HCT116 (cell line): Measurements from ENCODE around the gene VWA5B1. TPM values are rescaled to one million over a fixed set of nuclear protein-coding genes. Genes with fewer than 3 reads are reported as not detected.

Source experiments
- ATAC-seq: fragments of 200-7000 bp; cut with Tn5 transposase; 2 replicates; pipeline ENCODE4 v1.9.1; 2020; ENCODE audit warnings: mild to moderate bottlenecking, moderate library complexity
- BruUV-seq: library from RNA; stranded (reverse); fragments of 400-500 nt; replicated peaks from 2 replicates; lab custom pipeline; 2021; lab: Mats Ljungman, UMichigan
- CTCF ChIA-PET: fragments of 300-600 bp; sonication (Branson Sonifier 250); formaldehyde crosslinking; loops from one replicate; lab custom pipeline; 2021; ENCODE audit warnings: antibody characterized with exemption; lab: Charles Lee
- POLR2A ChIA-PET: fragments of 300-600, 350-600 bp; sonication (Branson Sonifier 250); formaldehyde crosslinking; loops from one replicate; lab custom pipeline; 2021; ENCODE audit warnings: antibody characterized with exemption; lab: Charles Lee
- RAD21 ChIA-PET, 2 experiments: fragments of 300-600 bp; sonication (Branson Sonifier 250); formaldehyde crosslinking; loops; one replicate each; lab custom pipeline; 2023; ENCODE audit warnings: low total read pairs in 2 of 2; ENCODE audit not compliant: uncharacterized antibody in 2 of 2, unreplicated experiment in 2 of 2, low non-redundant PET in 1 of 2; lab: Charles Lee
- DNase-seq: peaks from one replicate; pipeline ENCODE4 v3.0.0-alpha.2; 2010; ENCODE audit warnings: low read depth, low spot score
- H2AFZ ChIP-seq: fragments of 200-600 bp; shearing (Covaris generic), sonication (generic); 2 replicates; pipeline ENCODE4 v1.6.1; 2017; ENCODE audit warnings: low read depth, mixed run types, mixed read lengths, antibody characterized with exemption, low read length; ENCODE audit not compliant: poor library complexity, severe bottlenecking
- H3K27ac ChIP-seq: 2 replicates; pipeline ENCODE4 v1.5.1; 2012; ENCODE audit warnings: low read depth, low read length
- H3K27me3 ChIP-seq: fragments of 200-600 bp; sonication (generic); 2 replicates; pipeline ENCODE4 v1.6.1; 2016; ENCODE audit warnings: mixed run types, low read length, mixed read lengths; ENCODE audit not compliant: insufficient read depth
- H3K36me3 ChIP-seq, 2 experiments: fragments of 200-500 bp in 1 of 2; fragments of 200-600 bp in 1 of 2; sonication (Bioruptor generic) in 1 of 2; sonication (generic) in 1 of 2; 2 replicates each; pipeline versions ENCODE4 v1.5.1 to v1.6.1; 2014 to 2016; ENCODE audit warnings: low read length in 2 of 2, inconsistent platforms in 1 of 2, mixed read lengths in 1 of 2, mixed run types in 1 of 2; ENCODE audit not compliant: insufficient read depth in 2 of 2, control insufficient read depth in 1 of 2
- H3K4me1 ChIP-seq, 2 experiments: fragments of 200-600 bp in 1 of 2; sonication (generic) in 1 of 2; 2 replicates each; pipeline versions ENCODE4 v1.5.1 to v1.6.1; 2012 to 2017; ENCODE audit warnings: low read length in 2 of 2, inconsistent platforms in 1 of 2, mild to moderate bottlenecking in 1 of 2, mixed read lengths in 1 of 2, mixed run types in 1 of 2, moderate library complexity in 1 of 2; ENCODE audit not compliant: insufficient read depth in 2 of 2, control insufficient read depth in 1 of 2
- H3K4me2 ChIP-seq: fragments of 200-600 bp; sonication (generic); 2 replicates; pipeline ENCODE4 v1.6.1; 2017; ENCODE audit warnings: mixed run types, low read length, mixed read lengths
- H3K4me3 ChIP-seq, 2 experiments: fragments of 200-600 bp in 1 of 2; sonication (generic) in 1 of 2; replicated peaks in 1 of 2; 2 replicates each; pipeline ENCODE4 v1.5.1; 2011 to 2016; ENCODE audit warnings: low read length in 2 of 2, control low read depth in 1 of 2, low read depth in 1 of 2, mild to moderate bottlenecking in 1 of 2, mixed read lengths in 1 of 2, mixed run types in 1 of 2
- H3K79me2 ChIP-seq: fragments of 200-600 bp; sonication (generic); 2 replicates; pipeline ENCODE4 v1.6.1; 2017; ENCODE audit warnings: mild to moderate bottlenecking, mixed run types, low read length, moderate library complexity, mixed read lengths; ENCODE audit not compliant: insufficient read depth
- H3K9ac ChIP-seq: fragments of 200-600 bp; sonication (generic); 2 replicates; pipeline ENCODE4 v1.6.1; 2016; ENCODE audit warnings: low read length, mixed read lengths
- H3K9me2 ChIP-seq: fragments of 200-600 bp; sonication (generic), shearing (Covaris generic); 2 replicates; pipeline ENCODE4 v1.6.1; 2017; ENCODE audit warnings: mixed run types, mild to moderate bottlenecking, moderate library complexity; ENCODE audit not compliant: insufficient read depth
- H3K9me3 ChIP-seq, 2 experiments: fragments of 200-500 bp in 1 of 2; fragments of 200-600 bp in 1 of 2; sonication (Bioruptor generic) in 1 of 2; sonication (generic) in 1 of 2; 2 replicates each; pipeline ENCODE4 v1.6.1; 2014 to 2017; ENCODE audit warnings: low read length in 2 of 2, mixed read lengths in 2 of 2, inconsistent platforms in 1 of 2, low read depth in 1 of 2, mild to moderate bottlenecking in 1 of 2, mixed run types in 1 of 2, moderate library complexity in 1 of 2; ENCODE audit not compliant: control insufficient read depth in 1 of 2, insufficient read depth in 1 of 2
- H4K20me1 ChIP-seq: fragments of 200-600 bp; sonication (generic), shearing (Covaris generic); 2 replicates; pipeline ENCODE4 v1.6.1; 2017; ENCODE audit warnings: mixed run types, mild to moderate bottlenecking, moderate library complexity; ENCODE audit not compliant: insufficient read depth
- CBX3 ChIP-seq: IDR thresholded peaks from 2 replicates; pipeline ENCODE4 v1.6.1; 2012; ENCODE audit warnings: low read depth
- EGR1 ChIP-seq: IDR thresholded peaks from 2 replicates; pipeline ENCODE4 v1.6.1; 2012; ENCODE audit warnings: low read depth
- EZH2 ChIP-seq: fragments of 200-600 bp; sonication (generic); IDR thresholded peaks from 2 replicates; pipeline ENCODE4 v1.6.1; 2017; ENCODE audit warnings: antibody characterized with exemption, mixed run types
- EZH2phosphoT487 ChIP-seq: fragments of 200-600 bp; IDR thresholded peaks from 2 replicates; pipeline ENCODE4 v1.6.1; 2018; ENCODE audit warnings: antibody characterized with exemption, borderline replicate concordance
- FOSL1 ChIP-seq: IDR thresholded peaks from 2 replicates; pipeline ENCODE4 v1.6.1; 2012; ENCODE audit warnings: low read depth
- JUND ChIP-seq: IDR thresholded peaks from 2 replicates; pipeline ENCODE4 v1.6.1; 2012
- MAX ChIP-seq: IDR thresholded peaks from 2 replicates; pipeline ENCODE4 v1.6.1; 2012
- POLR2AphosphoS5 ChIP-seq: IDR thresholded peaks from 2 replicates; pipeline ENCODE4 v1.6.1; 2011; ENCODE audit warnings: mild to moderate bottlenecking, low read depth, low read length, moderate library complexity
- RAD21 ChIP-seq: IDR thresholded peaks from 2 replicates; pipeline ENCODE4 v1.6.1; 2012; ENCODE audit warnings: low read depth, mild to moderate bottlenecking
- SIN3A ChIP-seq: IDR thresholded peaks from 2 replicates; pipeline ENCODE4 v1.6.1; 2012; ENCODE audit warnings: low read depth
- SP1 ChIP-seq: IDR thresholded peaks from 2 replicates; pipeline ENCODE4 v1.6.1; 2012; ENCODE audit warnings: low read depth
- TCF7L2 ChIP-seq: IDR thresholded peaks from 2 replicates; pipeline ENCODE4 v1.7.0; 2011; ENCODE audit warnings: borderline replicate concordance, inconsistent platforms; ENCODE audit not compliant: insufficient read depth, insufficient read length; ENCODE audit errors: extremely low read depth
- YY1 ChIP-seq: IDR thresholded peaks from 2 replicates; pipeline ENCODE4 v1.6.1; 2011; ENCODE audit warnings: low read length, low read depth, moderate library complexity, mild to moderate bottlenecking; ENCODE audit not compliant: insufficient replicate concordance; ENCODE audit errors: extremely low read depth
- ZFX ChIP-seq: fragments of 450-650 bp; IDR thresholded peaks from 2 replicates; pipeline ENCODE4 v1.6.1; 2017
- ZNF274 ChIP-seq: fragments of 200-500 bp; sonication (Bioruptor generic); IDR thresholded peaks from 2 replicates; pipeline ENCODE4 v1.6.1; 2014; ENCODE audit warnings: mild to moderate bottlenecking, low read depth, low read length, inconsistent platforms
- intact Hi-C: fragments of 100-400 bp; cut with micrococcal nuclease; formaldehyde crosslinking; loops from 2 replicates; pipeline ENCODE4 v1.10.0; 2022
- total RNA-seq: library from RNA; stranded (reverse); gene quantifications from one replicate; pipeline ENCODE4 v1.2.1, GENCODE V29; 2021; ENCODE audit not compliant: unreplicated experiment
- TF ChIP-seq, protein P1 (sequence below): IDR thresholded peaks from 2 replicates; pipeline ENCODE4 v1.6.1; 2012; ENCODE audit warnings: low read depth

The VWA5B1 gene
- total RNA-seq, 1 experiment from 2014 or later = not detected

- BruUV-seq = no TSS peak
- H3K9ac ChIP-seq = no peak overlapping the region
- no peaks in the 10 kb centered on the region for H3K9me2 ChIP-seq
- ChIA-PET POLR2A (interaction anchor here (0.6 kb wide), 1 partner anchor 331 kb away, joined by 3 read pairs; no protein-coding TSS in a partner anchor), RAD21 (no interaction called here)
- H3K4me1 ChIP-seq = peaks cover 4 to 31% of the 10 kb centered on the region in 2 experiments; a peak in 3 of 4 replicates
- no peaks in the 10 kb centered on the region for H3K9me3 ChIP-seq
- no peak overlapping the region for H3K4me3 ChIP-seq
- H3K4me2 ChIP-seq = peak overlapping the region; percentile 66
- no peaks in the 10 kb centered on the region for H3K36me3 ChIP-seq
- no peaks in the 10 kb centered on the region for H4K20me1 ChIP-seq
- H2AFZ ChIP-seq = peak overlapping the region; percentile 6
- DNase-seq (no peak), ATAC-seq (0 out of 2 replicates have a peak, but pooled peaks have one; percentile 2)
- H3K27ac ChIP-seq = no peak overlapping the region
- no peak for TF ChIP-seq EZH2phosphoT487
- no peak for TF ChIP-seq FOSL1
- no peak for TF ChIP-seq RAD21
- no peak for TF ChIP-seq MAX
- TF ChIP-seq YY1 = no peak
- TF ChIP-seq TCF7L2 = no peak
- no peak for TF ChIP-seq POLR2AphosphoS5
- no peak for TF ChIP-seq SP1
- no peak for TF ChIP-seq SIN3A
- TF ChIP-seq CBX3 = no peak
- no peak for TF ChIP-seq EGR1
- TF ChIP-seq JUND = no peak
- TF ChIP-seq, protein P1, sequence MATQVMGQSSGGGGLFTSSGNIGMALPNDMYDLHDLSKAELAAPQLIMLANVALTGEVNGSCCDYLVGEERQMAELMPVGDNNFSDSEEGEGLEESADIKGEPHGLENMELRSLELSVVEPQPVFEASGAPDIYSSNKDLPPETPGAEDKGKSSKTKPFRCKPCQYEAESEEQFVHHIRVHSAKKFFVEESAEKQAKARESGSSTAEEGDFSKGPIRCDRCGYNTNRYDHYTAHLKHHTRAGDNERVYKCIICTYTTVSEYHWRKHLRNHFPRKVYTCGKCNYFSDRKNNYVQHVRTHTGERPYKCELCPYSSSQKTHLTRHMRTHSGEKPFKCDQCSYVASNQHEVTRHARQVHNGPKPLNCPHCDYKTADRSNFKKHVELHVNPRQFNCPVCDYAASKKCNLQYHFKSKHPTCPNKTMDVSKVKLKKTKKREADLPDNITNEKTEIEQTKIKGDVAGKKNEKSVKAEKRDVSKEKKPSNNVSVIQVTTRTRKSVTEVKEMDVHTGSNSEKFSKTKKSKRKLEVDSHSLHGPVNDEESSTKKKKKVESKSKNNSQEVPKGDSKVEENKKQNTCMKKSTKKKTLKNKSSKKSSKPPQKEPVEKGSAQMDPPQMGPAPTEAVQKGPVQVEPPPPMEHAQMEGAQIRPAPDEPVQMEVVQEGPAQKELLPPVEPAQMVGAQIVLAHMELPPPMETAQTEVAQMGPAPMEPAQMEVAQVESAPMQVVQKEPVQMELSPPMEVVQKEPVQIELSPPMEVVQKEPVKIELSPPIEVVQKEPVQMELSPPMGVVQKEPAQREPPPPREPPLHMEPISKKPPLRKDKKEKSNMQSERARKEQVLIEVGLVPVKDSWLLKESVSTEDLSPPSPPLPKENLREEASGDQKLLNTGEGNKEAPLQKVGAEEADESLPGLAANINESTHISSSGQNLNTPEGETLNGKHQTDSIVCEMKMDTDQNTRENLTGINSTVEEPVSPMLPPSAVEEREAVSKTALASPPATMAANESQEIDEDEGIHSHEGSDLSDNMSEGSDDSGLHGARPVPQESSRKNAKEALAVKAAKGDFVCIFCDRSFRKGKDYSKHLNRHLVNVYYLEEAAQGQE = no peak
- TF ChIP-seq ZNF274 = no peak
- TF ChIP-seq ZFX = no peak
- TF ChIP-seq EZH2 = no peak
- TF ChIP-seq, all 23 proteins: peak for 0
- intact Hi-C loops = no loop called here
- CTCF ChIA-PET = interaction anchor here (0.8 to 3.2 kb wide), 2 partner anchors 19 to 114 kb away, joined by 4 to 14 read pairs; no protein-coding TSS in a partner anchor
- no peaks in the 10 kb centered on the region for H3K79me2 ChIP-seq
- peaks cover 7% of the 10 kb centered on the region; the same call in 1 of the 2 replicates for H3K27me3 ChIP-seq
These were observed 89.5 kb downstream of the VWA5B1 start for GRCh38 chr1:20380175-20380574.
